ENCODE measurements around the gene TBX21.

TBX21 gene

DNA sequence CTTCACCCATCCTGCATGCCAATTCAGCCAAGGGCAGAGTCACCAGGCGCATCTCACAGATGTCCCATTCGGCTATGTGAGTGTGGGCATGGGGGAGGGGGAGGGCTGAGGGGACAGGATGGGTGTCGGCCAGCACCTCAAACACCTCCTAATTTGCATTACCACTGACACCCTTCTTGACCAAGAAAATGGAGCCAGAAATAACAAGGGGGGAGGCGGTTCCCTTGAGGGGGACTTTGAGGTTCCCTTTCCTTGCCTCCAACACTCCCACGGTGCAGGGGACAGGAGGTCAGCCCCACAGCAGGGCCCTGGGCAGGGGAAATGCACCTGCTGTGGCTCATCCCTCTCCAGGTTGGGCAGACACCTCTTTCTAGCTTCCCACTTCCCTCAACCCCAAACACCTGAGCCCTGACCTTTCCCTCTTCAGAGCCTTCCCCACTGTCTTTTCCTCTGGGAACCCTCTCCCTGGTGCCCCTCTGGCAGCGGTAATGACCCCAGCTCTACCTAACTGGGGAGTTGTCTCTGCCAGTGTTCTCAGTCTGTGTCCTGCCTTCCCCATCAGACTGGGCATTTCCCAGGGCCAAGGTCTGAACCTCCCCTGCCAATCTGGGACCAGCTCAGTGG is 18.2 kb upstream of the TBX21 start:
- DNase-seq, result no peak

DNA sequence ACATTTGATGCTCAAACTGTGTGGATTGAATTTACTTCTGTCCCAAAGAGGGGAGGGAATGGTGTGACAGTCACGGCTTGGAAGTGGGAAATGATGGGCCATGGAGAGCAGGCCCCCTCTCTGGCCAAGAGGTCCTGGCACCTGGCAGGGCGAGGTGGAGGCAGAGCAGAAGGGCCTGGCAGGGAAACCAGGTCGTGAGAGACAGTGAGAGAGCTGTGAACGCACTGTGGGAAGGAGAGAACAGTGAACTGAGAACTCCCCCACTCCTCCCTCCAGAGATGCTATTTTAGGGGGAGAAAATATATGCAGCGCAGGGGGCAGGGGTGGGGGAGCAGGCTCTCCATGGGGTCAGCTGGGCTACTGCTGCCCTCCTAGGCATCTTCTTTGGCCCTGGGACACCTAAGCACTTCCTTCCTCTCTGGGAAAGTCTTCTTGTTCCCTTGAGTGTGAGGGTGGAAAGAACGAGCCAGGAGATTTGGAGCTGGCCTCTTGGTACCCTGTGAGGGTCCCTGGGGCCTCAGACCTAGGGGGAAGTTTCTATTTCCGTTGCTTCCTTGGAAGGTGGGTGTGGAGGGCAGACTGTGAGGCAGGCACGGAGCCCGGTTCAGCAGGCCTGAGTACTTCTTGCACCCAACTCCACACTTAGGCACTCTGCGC is 17.2 kb upstream of the TBX21 start:
- no peak for DNase-seq

DNA sequence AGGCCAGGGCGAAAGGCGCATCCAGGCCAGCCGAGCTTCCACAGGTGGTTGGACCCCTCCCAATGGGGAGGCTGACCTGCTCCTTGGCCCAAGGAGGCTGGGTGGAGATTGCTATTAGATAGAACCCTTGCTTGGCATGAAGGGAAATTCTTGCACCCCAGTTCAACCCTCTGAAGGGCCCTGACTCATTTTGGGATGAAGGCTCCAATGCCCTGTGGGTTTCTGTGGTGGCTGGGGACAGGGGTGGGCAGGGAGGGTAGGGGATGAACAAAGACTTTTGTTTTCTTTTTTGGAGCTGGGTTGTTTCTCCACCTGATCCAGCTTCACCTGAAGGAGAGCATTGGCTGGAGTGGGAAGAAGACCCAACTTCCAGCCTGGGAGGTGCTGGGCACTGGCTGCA is 16.7 kb upstream of the TBX21 start:
- DNase-seq, result no peak

DNA sequence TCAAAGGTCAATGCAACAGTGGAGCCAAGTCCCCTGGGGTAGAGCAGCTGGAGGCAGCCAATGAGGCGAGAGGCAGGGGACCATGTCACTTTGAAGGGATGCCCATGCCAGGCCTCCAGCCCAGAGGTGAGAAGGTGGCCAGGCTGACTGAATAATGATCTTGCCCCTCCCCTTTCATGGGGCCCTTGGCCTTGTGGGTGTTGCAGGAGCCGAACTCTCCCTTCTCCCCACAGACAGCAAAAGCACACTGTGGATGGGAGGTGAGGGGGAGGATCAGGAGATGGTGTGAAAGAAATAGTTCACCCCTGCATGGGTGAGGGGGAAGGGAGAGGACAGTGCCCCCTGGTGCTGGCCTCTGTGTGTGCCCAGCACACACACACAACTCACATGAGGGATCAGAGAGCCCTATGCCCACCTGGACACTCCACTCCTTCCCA is 15.8 kb upstream of the TBX21 start:
- no peak for DNase-seq

DNA sequence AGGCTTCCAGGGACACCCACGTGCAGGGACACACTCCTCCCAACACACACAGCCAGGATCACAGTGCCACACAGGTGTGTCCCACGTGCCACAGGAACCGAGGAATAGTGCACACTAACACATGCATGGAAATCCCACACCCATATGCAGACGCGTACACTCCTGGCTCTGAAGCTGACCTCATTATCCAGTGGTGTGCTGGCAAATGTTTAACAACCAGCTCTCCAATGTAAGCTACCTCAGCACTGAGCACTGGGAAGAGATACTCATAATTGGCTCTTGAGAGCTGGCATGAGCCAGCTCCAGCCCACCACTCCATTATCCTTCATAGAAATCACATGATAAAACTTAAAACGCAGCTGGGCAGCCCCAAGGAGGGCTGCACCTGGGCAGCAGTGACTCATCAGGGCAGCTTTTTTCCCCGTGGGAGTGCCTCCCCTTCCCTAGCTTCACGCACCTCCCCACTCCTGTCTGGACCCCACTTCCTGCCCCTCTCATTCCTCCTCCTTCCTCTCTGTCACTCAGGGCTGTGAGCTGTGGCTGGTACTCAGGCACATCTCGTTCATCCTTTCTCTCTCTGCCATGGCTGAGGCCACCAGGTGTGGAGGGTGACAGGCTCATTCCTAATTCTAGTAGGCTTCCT is 14.9 kb upstream of the TBX21 start:
- DNase-seq, result no peak

DNA sequence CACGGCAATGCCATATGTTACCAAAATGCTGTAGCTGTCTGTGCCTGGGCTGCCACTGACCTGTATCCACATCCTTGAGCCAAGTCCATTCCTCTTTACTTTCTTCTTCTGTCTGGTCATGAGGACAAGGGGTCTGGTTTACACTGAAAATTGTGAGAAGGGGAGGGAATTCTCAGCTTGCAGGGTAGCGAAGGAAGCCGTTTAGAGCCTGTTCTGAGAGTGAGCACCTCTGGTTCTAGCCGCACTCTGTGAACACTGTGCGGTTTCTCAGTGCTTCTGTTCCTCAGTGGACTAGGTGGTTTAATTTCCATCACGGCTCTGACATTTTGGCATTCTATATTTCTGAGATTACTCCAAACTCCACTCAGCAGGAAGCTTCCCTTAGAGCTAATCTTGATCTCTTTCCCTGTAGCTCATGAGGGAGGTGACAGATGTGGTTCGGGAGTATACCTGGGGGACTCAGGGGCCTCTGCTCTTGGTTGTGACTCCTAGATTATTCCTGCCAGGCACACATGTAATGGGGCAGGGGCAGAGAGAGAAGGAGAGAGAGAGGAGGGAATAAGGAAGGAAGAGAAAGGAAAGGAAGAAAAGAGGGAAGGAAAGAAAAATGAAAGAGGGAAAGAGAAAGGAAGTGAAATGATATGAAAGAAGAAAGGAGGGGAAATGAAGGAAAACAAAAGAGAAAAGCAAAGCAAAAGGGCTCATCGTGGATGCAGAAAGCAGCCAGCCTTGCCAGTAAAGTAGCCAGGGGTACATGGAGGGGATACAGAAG is 14.2 kb upstream of the TBX21 start:
- DNase-seq, result no peak

DNA sequence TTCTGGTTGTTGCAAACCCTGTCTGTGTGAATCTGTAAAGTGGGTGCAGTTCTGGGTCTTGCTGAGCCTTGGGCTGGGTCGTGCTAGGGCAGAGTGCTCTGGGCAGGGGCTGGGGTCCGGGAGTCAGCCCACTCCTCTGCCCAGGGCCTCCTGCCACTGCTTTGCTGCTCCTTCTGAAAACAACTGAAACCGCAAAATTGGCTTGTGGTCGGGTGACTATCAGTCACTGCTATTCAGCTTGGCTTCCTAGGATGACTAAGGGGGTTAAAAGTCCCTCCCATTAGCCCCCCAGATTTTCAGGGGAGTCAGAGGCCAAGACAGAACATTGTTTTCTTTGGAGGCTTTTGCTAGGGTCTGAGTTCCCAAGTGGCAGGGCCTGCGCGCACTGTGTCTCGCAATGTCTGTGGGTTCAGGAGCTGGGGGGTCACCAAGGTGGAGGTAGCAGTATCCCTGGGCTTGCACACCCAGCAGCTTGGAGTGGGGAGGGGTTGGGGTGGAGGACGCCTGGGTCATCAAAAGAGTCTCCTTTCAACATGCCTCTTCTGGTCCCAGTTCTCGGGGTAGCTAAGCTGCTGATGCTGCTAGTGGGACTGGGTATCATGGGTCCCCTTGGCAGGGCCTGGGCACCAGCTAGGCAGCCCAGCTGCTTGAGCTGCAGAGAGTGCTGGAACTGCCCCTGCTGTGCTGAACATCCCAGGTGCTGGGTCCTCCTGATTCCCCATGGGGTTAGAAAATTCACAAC is 13.5 kb upstream of the TBX21 start:
- DNase-seq, result no peak

DNA sequence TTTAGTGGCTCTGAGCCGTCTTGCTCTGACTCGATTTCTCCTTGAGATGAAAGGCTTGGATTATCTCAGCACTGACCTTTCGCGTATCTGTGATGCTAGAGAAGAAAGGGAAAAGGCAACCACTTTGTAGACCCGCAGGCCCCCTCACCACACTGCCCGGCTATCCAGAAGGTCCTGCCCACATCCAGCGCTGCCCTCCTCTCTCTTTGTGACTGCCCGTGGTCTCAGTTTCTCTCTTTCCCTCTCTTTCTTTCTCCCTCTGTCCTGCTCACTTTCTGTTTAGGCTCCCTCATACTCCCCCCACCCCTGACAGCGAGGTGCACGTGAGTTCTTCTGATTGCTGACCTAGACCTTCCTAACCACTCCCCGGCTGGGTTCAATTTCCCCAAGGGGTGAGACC is 12.8 kb upstream of the TBX21 start:
- no peak for DNase-seq

DNA sequence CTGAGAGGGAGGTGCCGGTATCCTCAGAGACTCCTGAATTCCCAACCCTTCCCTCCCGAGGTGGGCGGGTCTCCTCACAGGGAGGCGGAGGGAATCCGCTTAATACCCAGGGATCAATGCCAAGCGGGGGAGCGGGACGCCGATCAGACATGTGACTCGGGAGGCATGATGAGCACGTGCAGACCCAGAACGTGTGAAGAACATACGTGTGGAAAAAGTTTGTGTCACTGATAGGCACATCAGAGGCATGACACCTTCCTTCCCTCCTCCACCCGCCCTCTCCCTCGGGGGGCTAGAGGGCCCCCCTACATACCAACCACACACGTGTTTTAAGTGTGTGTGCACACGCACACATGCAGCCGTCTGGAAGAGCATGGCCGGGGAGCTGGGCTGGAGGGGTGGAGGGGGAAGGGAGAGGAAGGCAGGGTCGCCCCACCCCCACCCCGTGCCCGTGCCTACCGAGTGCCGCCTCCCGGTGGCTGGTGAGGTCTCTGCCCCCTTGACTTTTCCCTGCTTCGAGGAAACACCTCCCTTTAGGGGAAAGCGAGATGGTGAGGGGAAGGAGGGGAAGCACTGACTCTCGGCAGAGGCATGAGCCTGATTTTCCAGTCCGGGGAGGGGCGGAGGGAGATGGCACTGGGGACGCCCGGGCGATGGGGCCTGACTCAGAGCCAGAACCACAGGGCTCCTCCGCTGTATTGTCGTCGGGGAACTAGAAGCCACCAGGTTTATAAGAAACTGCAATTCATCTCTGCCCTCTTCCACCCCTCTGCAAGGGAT is 12.1 kb upstream of the TBX21 start:
- DNase-seq, result no peak

DNA sequence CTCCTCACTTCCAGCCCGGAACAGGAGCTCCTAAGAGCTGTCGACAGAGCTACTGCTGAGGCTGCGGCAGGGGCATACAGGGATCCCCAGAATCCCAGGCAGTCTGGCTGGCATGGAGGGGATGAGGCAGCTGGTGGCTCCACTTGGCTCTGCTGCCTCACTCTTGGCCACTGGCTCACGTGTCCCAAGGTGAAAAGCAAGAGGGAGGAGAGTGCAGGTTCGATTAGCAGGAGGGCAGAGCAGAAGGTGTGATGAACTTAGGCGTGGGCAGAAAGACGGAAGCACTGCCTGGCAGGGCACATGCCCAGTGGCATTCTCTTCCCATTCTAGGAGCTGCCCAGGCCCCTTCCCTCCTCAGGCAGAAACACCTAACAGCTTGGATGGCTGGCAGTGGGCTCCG is 11.3 kb upstream of the TBX21 start:
- DNase-seq, result no peak

DNA sequence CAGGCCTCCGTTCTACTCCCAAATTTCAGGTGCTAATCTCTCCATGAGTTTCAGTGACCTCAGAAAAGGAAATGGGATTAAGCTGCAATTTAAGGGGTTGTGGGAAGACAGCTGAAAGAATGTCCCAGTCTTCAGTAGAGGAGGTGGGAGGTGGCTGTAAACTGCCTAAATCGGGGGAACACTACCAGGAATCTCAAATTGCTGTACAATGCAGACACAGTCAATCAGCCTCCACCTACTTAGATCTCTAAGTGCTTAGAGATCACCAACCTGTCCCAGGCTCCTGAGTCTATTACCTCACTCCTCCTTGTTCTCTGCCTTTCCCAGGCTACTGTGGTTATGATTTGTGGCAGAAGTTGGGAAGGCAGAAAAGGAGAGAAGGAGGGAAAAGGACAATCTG is 8.3 kb upstream of the TBX21 start:
- no peak for DNase-seq

DNA sequence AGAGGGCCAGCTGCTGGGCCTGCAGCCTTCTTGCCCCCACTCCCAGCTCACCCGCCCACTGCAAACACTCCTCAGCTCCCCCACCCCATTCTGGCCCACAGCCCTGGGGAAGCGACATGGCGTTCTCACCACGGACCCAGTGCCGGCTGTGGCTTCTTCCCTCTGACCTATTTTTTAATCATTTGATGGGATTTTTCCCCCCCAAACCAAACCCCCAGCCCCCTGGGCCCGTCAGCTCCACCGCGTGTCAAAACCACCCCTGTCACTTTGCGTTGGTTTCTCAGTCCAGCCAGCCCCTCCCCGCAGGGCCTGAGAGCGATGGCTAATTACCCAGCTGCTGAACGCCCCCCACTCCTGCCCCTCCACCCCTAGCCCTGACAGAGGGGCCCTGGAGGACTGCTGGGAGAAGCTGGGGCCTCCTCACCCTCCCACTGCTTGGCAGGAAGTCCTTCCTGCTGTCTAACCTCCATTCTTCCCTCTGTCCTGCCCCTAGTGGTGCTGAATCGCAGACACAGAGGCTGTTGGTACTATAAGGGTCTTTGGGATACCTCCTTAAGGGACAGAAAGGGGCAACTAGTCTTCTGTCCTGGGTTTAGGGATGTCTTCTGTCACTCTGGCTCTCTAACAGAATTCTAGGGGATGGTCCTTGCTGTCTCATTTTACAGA is 7.5 kb upstream of the TBX21 start:
- no peak for DNase-seq

DNA sequence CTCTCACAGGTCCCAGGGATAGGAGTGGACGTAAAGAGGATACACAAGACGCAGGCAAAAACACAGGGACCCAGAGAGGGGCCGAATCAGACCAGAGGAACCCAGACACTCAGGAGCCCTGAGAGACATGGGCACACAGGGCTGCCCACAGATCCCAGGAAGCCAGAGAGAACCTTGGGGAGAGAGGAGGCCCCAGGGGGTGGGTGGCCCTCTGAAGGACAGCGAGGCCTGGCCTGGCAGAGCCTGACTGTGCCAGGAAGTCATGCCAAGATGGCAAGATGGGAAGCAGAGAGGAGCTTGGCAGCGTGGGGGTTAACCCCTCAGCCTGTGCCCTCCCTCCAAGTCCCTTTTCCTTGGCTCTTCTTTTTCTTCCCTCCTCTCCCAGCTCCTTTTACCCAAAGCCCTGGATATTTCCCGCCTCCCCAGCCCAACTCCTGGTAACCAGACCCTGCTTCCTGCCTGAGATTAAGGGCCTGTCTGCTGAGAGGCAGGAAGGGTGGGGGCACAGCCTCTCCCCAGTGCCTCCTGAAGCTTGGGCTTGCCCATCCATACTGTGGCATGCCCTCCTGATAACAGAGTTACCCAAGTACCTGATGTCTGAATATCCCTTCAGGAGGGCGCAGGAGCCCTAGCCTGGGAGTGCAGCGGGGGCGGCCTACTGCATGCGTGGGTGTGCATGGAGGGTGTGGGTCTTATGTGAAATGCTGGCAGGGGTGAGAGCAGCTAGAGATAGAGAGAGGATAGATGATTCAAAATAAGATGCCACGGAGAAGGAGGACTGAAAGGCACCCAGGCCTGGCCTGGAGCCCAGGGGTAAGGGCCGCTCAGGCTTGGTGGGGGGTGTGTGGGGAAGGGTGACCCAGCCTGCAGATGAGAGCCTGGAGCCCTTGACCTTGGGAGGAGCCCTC is 6.0 kb upstream of the TBX21 start:
- no peak for DNase-seq

DNA sequence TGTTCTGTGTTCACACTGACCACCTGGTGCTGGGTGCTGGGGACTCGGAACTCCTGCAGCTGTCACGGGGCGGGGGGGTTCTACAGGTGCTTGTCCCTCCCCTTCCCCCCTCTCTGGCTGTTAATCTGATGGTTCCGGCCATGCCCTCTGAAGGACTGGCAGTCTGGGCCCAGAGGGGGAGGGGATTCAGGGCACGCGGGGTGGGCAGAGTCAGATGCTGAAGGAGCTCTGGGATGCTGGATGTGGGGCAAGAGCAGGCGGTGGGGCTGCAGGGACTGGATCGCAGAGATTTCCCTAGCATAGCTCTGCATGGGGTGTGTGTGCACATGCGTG is 5.4 kb upstream of the TBX21 start:
- DNase-seq, result no peak

DNA sequence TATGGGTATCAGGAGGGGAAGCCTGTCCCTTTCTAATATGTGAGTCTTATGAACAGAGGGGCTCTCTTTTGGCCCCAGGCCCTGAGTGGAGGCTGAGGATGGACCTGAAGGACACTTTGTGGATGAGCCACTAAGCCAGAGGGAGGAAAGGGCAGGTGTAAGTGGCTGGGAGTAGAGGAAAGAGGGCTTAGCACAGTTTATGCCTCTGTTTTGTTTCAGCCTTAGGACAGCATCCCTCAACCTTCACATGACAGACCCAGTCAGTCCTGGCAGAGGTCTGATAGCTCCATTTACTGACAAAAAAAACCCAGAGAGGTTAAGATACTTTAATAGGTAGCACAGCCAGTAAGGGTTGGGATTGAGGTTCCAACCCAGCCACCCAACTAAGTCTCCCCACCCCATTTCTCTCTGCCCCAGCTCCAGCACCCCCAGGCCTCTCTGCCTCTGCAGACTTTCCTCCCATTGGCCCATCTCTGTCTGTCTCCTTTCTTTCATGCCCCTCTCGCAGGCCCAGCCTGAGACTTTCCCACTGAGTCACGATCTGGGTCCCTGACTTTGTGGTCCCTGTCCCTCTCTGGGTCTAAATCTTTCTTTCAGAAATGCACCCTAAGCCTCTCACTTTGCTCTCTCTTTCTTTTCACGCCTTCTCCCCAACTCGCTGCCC is 4.7 kb upstream of the TBX21 start:
- no peak for DNase-seq

DNA sequence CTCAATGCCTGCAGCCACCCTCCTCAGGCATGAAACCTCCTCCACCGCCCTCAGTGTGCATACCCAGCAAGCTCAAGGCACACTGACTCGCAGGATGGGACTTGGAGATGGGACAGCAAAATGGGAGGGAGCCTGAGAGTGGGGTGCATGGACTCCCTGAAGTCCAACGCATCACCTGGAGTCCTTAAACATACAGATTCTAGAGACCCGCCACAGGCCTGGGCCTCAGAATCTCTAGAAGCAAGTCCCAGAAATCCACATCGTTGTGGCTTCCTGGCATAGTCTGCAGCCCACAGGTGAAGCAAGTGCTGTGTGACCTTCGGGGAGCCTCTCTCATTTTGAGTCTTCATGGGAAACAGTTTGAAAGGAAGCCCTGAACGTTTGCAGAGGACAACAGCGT is 3.6 kb upstream of the TBX21 start:
- no peak for DNase-seq

DNA sequence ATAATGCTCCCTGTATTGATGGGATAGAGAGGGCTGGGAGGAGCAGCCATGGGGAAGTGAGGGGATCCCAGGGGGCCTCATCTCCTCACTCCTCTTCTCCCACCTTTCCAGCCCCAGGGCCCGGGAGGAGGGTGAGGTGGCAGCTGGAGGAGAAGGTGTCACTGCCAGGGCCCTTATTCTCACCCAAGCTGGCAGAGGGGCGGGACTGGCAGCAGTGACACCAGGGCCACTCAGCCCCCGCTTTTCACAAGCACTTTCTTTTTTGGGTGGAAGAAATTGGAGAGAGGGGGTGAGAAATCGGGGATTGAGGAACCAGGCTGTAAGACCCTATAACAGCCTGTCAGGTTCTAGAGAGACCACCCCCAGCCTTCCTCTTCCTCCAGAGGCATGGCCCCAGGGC is 2.4 kb upstream of the TBX21 start:
- no peak for DNase-seq

DNA sequence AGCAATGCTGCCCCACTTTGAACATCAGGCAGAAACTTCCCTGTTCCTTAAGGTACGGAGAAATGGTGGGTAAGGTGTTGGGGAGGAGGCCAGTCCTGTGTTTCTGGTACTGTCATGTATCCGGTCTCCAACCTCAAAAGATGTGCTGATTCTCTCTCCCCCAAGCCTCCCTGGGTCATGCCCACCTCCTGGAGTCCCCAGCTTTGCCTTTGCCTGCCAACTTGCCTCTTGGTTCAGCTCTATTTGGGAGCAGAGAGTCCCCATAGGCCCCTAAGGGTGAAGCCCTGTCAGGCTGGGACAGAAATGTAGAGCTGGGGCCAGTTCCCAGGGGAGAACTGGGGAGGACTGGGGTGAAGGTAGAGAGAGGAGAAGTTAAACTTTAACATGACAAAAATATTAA is 1.6 kb upstream of the TBX21 start:
- no peak for DNase-seq

DNA sequence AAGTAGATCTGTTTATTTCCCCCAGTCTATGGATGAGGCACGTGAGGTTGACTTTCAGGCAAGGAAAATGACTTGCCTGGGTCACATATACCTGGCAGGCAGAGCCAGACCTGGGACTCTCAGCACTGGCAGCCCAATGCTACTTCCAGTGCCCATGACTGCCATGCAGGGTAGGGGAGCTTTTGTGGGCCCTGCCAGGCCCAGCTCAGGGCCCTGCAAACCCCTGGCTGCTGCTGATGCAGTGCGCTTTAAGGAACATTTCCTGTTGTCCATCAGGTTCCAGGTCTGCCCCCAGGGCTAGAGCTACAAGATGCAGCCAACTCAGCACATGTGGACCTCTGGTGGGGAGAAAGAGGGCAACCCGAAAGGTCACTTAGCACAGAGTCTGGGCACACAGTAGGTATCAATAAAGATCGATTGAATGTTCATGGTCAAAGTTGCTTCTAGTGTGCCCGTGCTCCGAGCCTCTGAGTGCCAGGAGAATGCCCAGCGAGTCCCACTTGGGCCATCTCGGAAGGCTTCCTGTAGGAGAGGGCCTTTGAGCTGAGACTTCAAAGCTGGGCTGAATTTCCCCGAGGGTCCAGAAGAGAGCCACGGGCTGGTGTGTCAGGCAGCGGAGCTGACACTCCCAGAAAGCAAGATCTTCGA is 513 bp upstream of the TBX21 start:
- no peak for DNase-seq
